OCI-LY1 (cell line): Measurements from ENCODE around the gene SPIN2A.
"Not testable (repeated sequence)": the region's sequence is repeated elsewhere in the genome, so short reads cannot be mapped to it uniquely, and the experiment has no call there.

Source experiments
- H2AFZ ChIP-seq: fragments of 200-600 bp; sonication (generic), shearing (Covaris generic); 2 replicates; pipeline ENCODE4 v1.6.0; 2014; ENCODE audit warnings: antibody characterized with exemption, mild to moderate bottlenecking, low read length
- H3F3A ChIP-seq: fragments of 200-600 bp; sonication (generic), shearing (Covaris generic); 2 replicates; pipeline ENCODE4 v1.6.0; 2014; ENCODE audit warnings: mild to moderate bottlenecking, antibody characterized with exemption, low read length, moderate library complexity; ENCODE audit not compliant: insufficient read depth
- H3K27ac ChIP-seq: fragments of 200-600 bp; sonication (generic); 2 replicates; pipeline ENCODE4 v1.5.1; 2014; ENCODE audit warnings: low read length, mixed run types, mild to moderate bottlenecking, low read depth; ENCODE audit not compliant: poor library complexity, severe bottlenecking
- H3K27me3 ChIP-seq: fragments of 200-600 bp; sonication (generic); 2 replicates; pipeline ENCODE4 v1.6.0; 2014; ENCODE audit warnings: antibody characterized with exemption, mild to moderate bottlenecking, low read length, moderate library complexity; ENCODE audit not compliant: insufficient read depth
- H3K36me3 ChIP-seq: fragments of 200-600 bp; sonication (generic); 2 replicates; pipeline ENCODE4 v1.6.1; 2014; ENCODE audit warnings: mild to moderate bottlenecking, antibody characterized with exemption, low read length, moderate library complexity, mixed read lengths; ENCODE audit not compliant: insufficient read depth
- H3K4me1 ChIP-seq: fragments of 200-600 bp; sonication (generic); 2 replicates; pipeline ENCODE4 v1.5.1; 2014; ENCODE audit warnings: mild to moderate bottlenecking, low read length, moderate library complexity; ENCODE audit not compliant: insufficient read depth, severe bottlenecking
- H3K4me2 ChIP-seq: fragments of 200-600 bp; sonication (generic), shearing (Covaris generic); 2 replicates; pipeline ENCODE4 v1.6.1; 2014; ENCODE audit warnings: low read length
- H3K4me3 ChIP-seq: fragments of 200-600 bp; sonication (generic); 2 replicates; pipeline ENCODE4 v1.5.1; 2014; ENCODE audit warnings: low read length, low read depth, mild to moderate bottlenecking, mixed read lengths; ENCODE audit not compliant: poor library complexity, severe bottlenecking
- H3K79me2 ChIP-seq: fragments of 200-600 bp; shearing (Covaris generic); 2 replicates; pipeline ENCODE4 v1.6.1; 2016; ENCODE audit warnings: mixed run types, low read length, mixed read lengths; ENCODE audit not compliant: insufficient read depth
- H3K9ac ChIP-seq: fragments of 200-600 bp; sonication (generic), shearing (Covaris generic); 2 replicates; pipeline ENCODE4 v1.6.1; 2014; ENCODE audit warnings: mild to moderate bottlenecking, low read length, mixed read lengths
- H3K9me2 ChIP-seq: fragments of 200-600 bp; sonication (generic), shearing (Covaris generic); 2 replicates; pipeline ENCODE4 v1.6.1; 2014; ENCODE audit warnings: low read depth, mild to moderate bottlenecking, low read length, mixed read lengths
- H3K9me3 ChIP-seq: fragments of 200-600 bp; shearing (Covaris generic); 2 replicates; pipeline ENCODE4 v1.6.1; 2014; ENCODE audit warnings: low read length, mixed read lengths
- H4K20me1 ChIP-seq: fragments of 200-600 bp; sonication (generic), shearing (Covaris generic); 2 replicates; pipeline ENCODE4 v1.6.0; 2016; ENCODE audit warnings: mild to moderate bottlenecking, low read length; ENCODE audit not compliant: insufficient read depth
- EZH2 ChIP-seq: fragments of 200-600 bp; sonication (generic), shearing (Covaris generic); IDR thresholded peaks from 2 replicates; pipeline ENCODE4 v1.8.0; 2017; ENCODE audit warnings: borderline replicate concordance, mixed run types, mild to moderate bottlenecking, antibody characterized with exemption, low read length, moderate library complexity, mixed read lengths
- TF ChIP-seq, protein P1 (sequence below): fragments of 200-600 bp; sonication (generic), shearing (Covaris generic); IDR thresholded peaks from 2 replicates; pipeline ENCODE4 v1.5.1; 2017; ENCODE audit warnings: mild to moderate bottlenecking, antibody characterized with exemption, low read length, moderate library complexity, mixed read lengths

Gene SPIN2A

DNA sequence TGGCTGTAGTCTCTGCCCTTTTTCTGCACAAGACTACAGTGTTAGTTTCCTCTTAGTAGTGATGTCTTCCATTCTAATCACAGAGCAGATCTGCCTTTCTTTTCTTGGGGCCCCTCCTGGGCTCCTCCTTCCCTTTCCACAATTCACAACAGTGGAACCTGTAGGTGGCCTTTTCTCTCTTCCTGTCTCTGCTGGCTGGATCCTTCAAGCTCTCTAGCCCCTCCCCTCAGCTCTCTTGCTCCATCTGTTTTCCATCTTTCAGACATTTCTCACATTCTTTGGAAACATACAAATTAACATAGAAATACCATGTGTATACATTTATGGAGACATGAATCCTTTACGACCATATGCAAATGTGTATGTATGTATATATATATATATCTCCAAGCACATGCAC is 304 bp upstream of the SPIN2A start:
- H3K27ac ChIP-seq: no peak overlapping the region
- H2AFZ ChIP-seq: no peak overlapping the region
- no peaks in the 10 kb centered on the region for H4K20me1 ChIP-seq
- no peaks in the 10 kb centered on the region for H3K4me1 ChIP-seq
- no peaks in the 10 kb centered on the region for H3F3A ChIP-seq
- no peak overlapping the region for H3K9ac ChIP-seq
- no peaks in the 10 kb centered on the region for H3K79me2 ChIP-seq
- no peaks in the 10 kb centered on the region for H3K9me3 ChIP-seq
- no peaks in the 10 kb centered on the region for H3K9me2 ChIP-seq
- no peak for TF ChIP-seq EZH2
- TF ChIP-seq, protein P1, sequence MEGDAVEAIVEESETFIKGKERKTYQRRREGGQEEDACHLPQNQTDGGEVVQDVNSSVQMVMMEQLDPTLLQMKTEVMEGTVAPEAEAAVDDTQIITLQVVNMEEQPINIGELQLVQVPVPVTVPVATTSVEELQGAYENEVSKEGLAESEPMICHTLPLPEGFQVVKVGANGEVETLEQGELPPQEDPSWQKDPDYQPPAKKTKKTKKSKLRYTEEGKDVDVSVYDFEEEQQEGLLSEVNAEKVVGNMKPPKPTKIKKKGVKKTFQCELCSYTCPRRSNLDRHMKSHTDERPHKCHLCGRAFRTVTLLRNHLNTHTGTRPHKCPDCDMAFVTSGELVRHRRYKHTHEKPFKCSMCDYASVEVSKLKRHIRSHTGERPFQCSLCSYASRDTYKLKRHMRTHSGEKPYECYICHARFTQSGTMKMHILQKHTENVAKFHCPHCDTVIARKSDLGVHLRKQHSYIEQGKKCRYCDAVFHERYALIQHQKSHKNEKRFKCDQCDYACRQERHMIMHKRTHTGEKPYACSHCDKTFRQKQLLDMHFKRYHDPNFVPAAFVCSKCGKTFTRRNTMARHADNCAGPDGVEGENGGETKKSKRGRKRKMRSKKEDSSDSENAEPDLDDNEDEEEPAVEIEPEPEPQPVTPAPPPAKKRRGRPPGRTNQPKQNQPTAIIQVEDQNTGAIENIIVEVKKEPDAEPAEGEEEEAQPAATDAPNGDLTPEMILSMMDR: no peak
- H3K4me2 ChIP-seq: no peak overlapping the region
- no peaks in the 10 kb centered on the region for H3K27me3 ChIP-seq
- no peaks in the 10 kb centered on the region for H3K36me3 ChIP-seq
- H3K4me3 ChIP-seq: no peak overlapping the region

DNA sequence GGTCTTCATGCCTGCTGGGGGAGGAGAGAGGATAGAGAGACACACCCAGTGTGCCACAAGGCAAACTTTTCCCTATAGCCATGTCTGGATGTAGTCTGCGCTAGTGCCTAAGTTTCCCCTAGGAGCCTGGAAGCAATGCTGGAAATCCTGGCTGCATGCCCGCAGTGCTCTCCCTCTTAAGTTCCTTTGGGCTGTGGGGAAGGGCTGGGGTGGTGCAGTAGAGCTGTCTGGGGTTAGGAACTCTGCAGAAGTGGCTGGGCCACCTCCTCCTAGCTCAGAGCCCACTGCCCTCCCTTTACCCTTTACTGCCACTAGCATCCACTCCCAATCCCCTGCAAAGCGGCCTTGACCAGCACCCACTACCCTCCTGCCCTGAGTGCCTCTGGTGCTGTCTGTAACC is 608 bp downstream of the SPIN2A start:
- not testable (repeated sequence) for H3K36me3 ChIP-seq, H4K20me1 ChIP-seq, H3K9me3 ChIP-seq, H2AFZ ChIP-seq, H3K4me2 ChIP-seq, H3K27me3 ChIP-seq, H3K4me3 ChIP-seq, H3F3A ChIP-seq, H3K9ac ChIP-seq, H3K4me1 ChIP-seq, H3K79me2 ChIP-seq, H3K27ac ChIP-seq, H3K9me2 ChIP-seq

DNA sequence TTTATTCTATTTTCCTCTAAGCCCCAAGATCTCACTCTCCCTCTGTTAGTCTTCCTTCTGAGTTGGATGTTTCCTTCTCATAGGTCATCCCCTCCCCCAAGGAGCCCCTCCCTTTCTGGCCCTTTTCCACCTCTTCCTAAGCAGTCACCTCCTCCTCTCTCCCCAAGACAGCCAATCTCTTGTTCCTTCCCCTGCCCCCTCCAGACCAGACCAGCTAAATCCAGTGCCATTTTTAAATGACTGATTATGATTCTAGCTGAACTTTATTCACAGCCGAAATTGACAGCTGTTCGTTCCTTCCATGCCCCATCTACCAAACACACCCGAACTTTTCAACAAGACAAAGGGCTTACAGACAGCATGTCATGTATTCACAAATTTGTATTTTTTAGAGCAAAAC is 1.9 kb downstream of the SPIN2A start:
- Histone ChIP-seq H3K4me3 (no peak overlapping the region), H2AFZ (no peak overlapping the region), H3K79me2 (no peaks in the 10 kb centered on the region), H3K36me3 (no peaks in the 10 kb centered on the region), H3K27ac (no peak overlapping the region), H3F3A (no peaks in the 10 kb centered on the region), H3K9me3 (no peaks in the 10 kb centered on the region), H4K20me1 (no peaks in the 10 kb centered on the region), H3K27me3 (no peaks in the 10 kb centered on the region), H3K9ac (no peak overlapping the region), H3K4me1 (no peaks in the 10 kb centered on the region), H3K9me2 (no peaks in the 10 kb centered on the region), H3K4me2 (no peak overlapping the region)
- no peak for TF ChIP-seq EZH2
- TF ChIP-seq, protein P1: no peak

DNA sequence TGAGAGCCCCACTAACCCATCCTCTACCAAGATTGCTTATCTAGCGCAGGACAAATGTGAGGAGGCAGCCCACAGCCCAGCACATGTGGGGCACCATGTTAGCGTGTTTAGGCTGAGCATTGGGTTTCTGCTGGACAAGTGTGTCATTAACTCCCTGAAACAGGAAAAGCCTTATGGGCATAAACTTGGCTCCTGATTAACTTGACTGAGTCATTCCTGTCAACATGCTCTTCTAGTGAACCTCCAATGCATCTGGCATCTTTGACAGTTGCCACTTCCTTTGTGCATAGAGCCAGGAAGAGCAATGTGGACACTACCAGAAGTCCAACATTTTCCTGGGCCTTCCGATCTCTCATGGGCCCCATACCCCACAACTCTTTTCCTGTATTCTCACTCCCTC is 2.5 kb downstream of the SPIN2A start:
- no peak overlapping the region for H3K27ac ChIP-seq
- no peaks in the 10 kb centered on the region for H3F3A ChIP-seq
- no peaks in the 10 kb centered on the region for H4K20me1 ChIP-seq
- H2AFZ ChIP-seq: no peak overlapping the region
- TF ChIP-seq EZH2: no peak
- TF ChIP-seq, protein P1: no peak
- H3K27me3 ChIP-seq: no peaks in the 10 kb centered on the region
- no peaks in the 10 kb centered on the region for H3K4me1 ChIP-seq
- no peaks in the 10 kb centered on the region for H3K9me2 ChIP-seq
- no peak overlapping the region for H3K9ac ChIP-seq
- no peak overlapping the region for H3K4me3 ChIP-seq
- H3K79me2 ChIP-seq: no peaks in the 10 kb centered on the region
- H3K9me3 ChIP-seq: no peaks in the 10 kb centered on the region
- no peak overlapping the region for H3K4me2 ChIP-seq
- H3K36me3 ChIP-seq: no peaks in the 10 kb centered on the region
